A673 (cell line): Measurements from ENCODE around the gene LTF. TPM values are rescaled to one million over a fixed set of nuclear protein-coding genes. Genes with fewer than 3 reads are reported as not detected.

Experiments
- BruUV-seq: library from RNA; stranded (reverse); fragments of 400-500 nt; replicated peaks from 2 replicates; lab custom pipeline; 2021; lab: Mats Ljungman, UMichigan
- CTCF ChIA-PET: fragments of 300-600 bp; sonication (Branson Sonifier 250); formaldehyde crosslinking; loops from one replicate; lab custom pipeline; 2022; ENCODE audit warnings: antibody characterized with exemption; lab: Charles Lee
- POLR2A ChIA-PET: fragments of 300-600 bp; sonication (Branson Sonifier 250); formaldehyde crosslinking; loops from one replicate; lab custom pipeline; 2022; ENCODE audit warnings: antibody characterized with exemption; ENCODE audit not compliant: low non-redundant PET; lab: Charles Lee
- DNase-seq: peaks from one replicate; pipeline ENCODE4 v3.0.0-alpha.2; 2015; ENCODE audit warnings: low spot score
- H3K27ac ChIP-seq: fragments of 200-600 bp; sonication (generic); 2 replicates; pipeline ENCODE4 v1.5.1; 2016; ENCODE audit warnings: mixed run types, low read depth, mild to moderate bottlenecking, mixed read lengths, antibody characterized with exemption, low read length; ENCODE audit not compliant: poor library complexity, severe bottlenecking
- H3K27me3 ChIP-seq: fragments of 200-600 bp; sonication (generic); replicated peaks from 2 replicates; pipeline ENCODE4 v1.6.1; 2017; ENCODE audit warnings: mixed run types, low read depth, mild to moderate bottlenecking, mixed read lengths, antibody characterized with exemption, low read length; ENCODE audit not compliant: insufficient read depth, poor library complexity
- H3K36me3 ChIP-seq: fragments of 200-600 bp; sonication (generic); 2 replicates; pipeline ENCODE4 v1.6.1; 2016; ENCODE audit warnings: mixed run types, mild to moderate bottlenecking, mixed read lengths, antibody characterized with exemption, low read length; ENCODE audit not compliant: insufficient read depth, poor library complexity, severe bottlenecking
- H3K4me1 ChIP-seq: fragments of 200-600 bp; sonication (generic); 2 replicates; pipeline ENCODE4 v1.6.1; 2017; ENCODE audit warnings: mixed run types, mild to moderate bottlenecking, mixed read lengths, antibody characterized with exemption, low read length; ENCODE audit not compliant: insufficient read depth, poor library complexity, severe bottlenecking
- H3K4me3 ChIP-seq: fragments of 200-600 bp; sonication (generic); 2 replicates; pipeline ENCODE4 v1.5.1; 2016; ENCODE audit warnings: low read depth, mixed run types, mild to moderate bottlenecking, mixed read lengths, low read length; ENCODE audit not compliant: poor library complexity, severe bottlenecking
- H3K9me3 ChIP-seq: fragments of 200-600 bp; sonication (generic); 2 replicates; pipeline ENCODE4 v1.6.1; 2016; ENCODE audit warnings: mixed run types, low read depth, mild to moderate bottlenecking, mixed read lengths, antibody characterized with exemption, low read length; ENCODE audit not compliant: poor library complexity, severe bottlenecking
- CTCF ChIP-seq: fragments of 300-800, 200-600 bp; sonication (generic); conservative IDR thresholded peaks from 2 replicates; pipeline ENCODE4 v1.5.1; 2017; ENCODE audit warnings: low read depth, mild to moderate bottlenecking, antibody characterized with exemption, low read length, moderate library complexity, mixed read lengths
- EZH2 ChIP-seq: fragments of 200-600 bp; sonication (generic); IDR thresholded peaks from 2 replicates; pipeline ENCODE4 v1.6.1; 2017; ENCODE audit warnings: borderline replicate concordance, low read depth, mild to moderate bottlenecking, mixed read lengths, antibody characterized with exemption, low read length; ENCODE audit not compliant: poor library complexity, severe bottlenecking
- intact Hi-C: fragments of 100-400 bp; cut with micrococcal nuclease; formaldehyde crosslinking; loops from one replicate; pipeline ENCODE4 v1.10.0; 2022; ENCODE audit not compliant: unreplicated experiment
- total RNA-seq: library from RNA; stranded (reverse); gene quantifications from 2 replicates; pipeline ENCODE4 v1.2.3, GENCODE V29; 2021

The LTF gene
- total RNA-seq, 1 experiment from 2014 or later = not detected

- intact Hi-C loops = no loop called here
- BruUV-seq = no TSS peak
- no peak for TF ChIP-seq EZH2
- TF ChIP-seq CTCF = no peak
- Histone ChIP-seq H3K27me3 (no peaks in the 10 kb centered on the region), H3K36me3 (no peaks in the 10 kb centered on the region), H3K4me3 (no peak overlapping the region), H3K9me3 (no peaks in the 10 kb centered on the region), H3K27ac (no peak overlapping the region), H3K4me1 (no peaks in the 10 kb centered on the region)
- DNase-seq = no peak
- ChIA-PET POLR2A (no interaction called here), CTCF (no interaction called here)
Observed at GRCh38 chr3:46466273-46466672, 1.6 kb upstream of the LTF start.

DNA sequence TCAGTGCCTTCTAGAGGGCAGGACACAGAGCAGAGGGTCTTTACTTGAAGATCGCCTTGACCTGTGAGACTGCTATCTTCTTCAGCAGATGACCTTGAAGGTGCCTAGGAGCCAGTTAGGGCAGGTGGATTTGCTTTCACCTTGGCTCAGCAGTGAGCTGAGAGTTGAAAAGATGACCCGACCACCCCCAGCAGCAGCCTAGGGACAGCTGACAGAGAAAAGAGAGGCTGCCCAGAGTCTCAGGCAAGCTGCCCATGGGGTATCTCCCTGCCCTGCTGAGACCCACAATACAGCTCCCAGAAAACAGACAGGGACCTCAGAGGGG is 453 bp upstream of the LTF start:
- H3K4me3 ChIP-seq = no peak overlapping the region
- intact Hi-C loops = no loop called here
- no peaks in the 10 kb centered on the region for H3K4me1 ChIP-seq
- no peaks in the 10 kb centered on the region for H3K27me3 ChIP-seq
- CTCF ChIA-PET = no interaction called here
- POLR2A ChIA-PET = no interaction called here
- TF ChIP-seq EZH2 (no peak), CTCF (no peak)
- no TSS peak for BruUV-seq
- no peak overlapping the region for H3K27ac ChIP-seq
- H3K9me3 ChIP-seq = no peaks in the 10 kb centered on the region
- no peaks in the 10 kb centered on the region for H3K36me3 ChIP-seq
- DNase-seq = no peak

DNA sequence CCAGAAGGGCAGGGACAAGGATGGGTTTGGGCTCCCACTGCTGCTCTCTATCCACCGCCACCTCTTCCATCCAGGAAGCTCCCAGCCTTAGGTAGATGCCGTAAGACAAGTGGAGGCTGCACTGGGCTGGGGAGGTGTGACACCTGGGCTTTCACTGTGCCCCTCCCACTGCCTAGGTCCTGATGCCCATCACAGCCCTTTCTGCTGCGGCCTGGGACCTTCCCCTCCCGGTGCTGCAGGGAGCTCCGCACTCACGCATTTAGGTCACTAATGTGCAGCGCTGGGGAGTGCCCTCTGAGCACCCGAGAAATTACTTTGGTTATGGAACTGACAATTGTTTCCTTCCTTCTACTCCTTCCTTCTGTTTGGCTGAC is 850 bp downstream of the LTF start:
- ChIA-PET CTCF (no interaction called here), POLR2A (no interaction called here)
- Histone ChIP-seq H3K36me3 (no peaks in the 10 kb centered on the region), H3K4me3 (no peak overlapping the region), H3K9me3 (no peaks in the 10 kb centered on the region), H3K27ac (no peak overlapping the region), H3K27me3 (no peaks in the 10 kb centered on the region), H3K4me1 (no peaks in the 10 kb centered on the region)
- TF ChIP-seq EZH2 = no peak
- TF ChIP-seq CTCF = no peak
- no TSS peak for BruUV-seq
- no peak for DNase-seq
- intact Hi-C loops = no loop called here
